GM18909 (cell line): ENCODE data around the gene HNF4A.

Experiments used
- ATAC-seq: cut with Tn5 transposase; IDR thresholded peaks from one replicate; pipeline ENCODE4 v1.9.1; 2021; ENCODE audit warnings: mild to moderate bottlenecking; ENCODE audit not compliant: unreplicated experiment, poor library complexity

HNF4A gene

DNA sequence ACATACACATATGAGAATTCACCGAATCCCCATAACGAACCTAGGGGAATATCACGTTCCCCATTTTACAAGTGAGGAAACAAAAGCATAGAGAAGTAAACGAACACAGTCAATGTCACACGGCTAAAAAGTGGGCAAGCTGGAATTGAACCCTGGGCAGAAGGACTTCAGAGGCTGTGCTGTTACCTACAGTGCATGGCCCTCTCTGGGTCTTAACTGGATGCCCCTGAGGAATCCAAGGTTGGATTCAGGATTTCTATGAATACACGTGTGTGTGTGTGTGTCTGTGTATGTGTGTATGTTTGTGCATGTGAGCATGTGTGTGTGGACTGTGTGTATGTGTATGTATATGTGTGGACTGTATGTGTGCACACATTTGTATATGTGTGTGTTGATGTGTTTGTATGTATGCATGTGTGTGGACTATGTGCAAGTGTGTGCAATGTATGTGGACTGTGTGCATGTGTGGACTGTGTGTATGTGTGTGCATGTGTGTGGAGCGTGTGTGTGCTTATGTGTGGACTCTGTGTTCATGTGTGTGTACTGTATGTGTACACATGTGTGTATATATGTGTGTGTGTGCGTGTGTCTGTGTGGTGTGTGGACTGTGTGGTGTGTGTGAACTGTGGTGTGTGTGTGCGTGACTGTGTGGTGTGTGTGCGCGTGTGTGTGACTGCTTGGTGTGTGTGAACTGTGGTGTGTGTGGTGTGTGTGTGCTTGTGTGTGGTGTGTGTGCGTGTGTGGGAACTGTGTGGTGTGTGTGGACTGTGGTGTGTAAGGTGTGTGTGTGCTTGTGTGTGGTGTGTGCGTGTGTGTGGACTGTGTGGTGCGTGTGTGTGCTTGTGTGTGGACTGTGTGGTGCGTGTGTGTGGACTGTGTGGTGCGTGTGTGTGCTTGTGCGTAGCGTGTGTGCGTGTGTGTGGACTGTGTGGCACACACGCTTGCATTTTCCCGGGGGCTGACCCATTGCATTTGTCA is 49.0 kb downstream of the HNF4A start:
- no peak for ATAC-seq

DNA sequence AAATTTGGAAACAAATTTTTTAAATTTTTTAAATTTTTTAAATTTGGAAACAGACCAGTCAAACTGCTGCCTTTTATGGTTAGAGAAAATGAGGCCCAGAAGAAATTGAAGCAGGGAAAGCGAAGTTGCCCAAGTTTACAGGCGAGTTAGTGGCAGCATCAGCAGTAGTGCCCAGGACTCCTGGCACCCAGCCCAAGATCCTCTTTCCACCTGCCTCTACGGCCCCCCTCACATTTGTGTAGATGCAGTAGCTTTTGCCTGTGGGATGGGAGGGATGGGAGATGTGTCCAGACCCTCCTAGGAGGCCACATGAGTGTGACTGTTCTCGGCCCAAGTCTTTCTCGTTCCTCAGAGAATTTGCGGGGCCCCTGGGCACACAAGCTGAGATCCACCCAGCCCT is 49.8 kb downstream of the HNF4A start:
- no peak for ATAC-seq

DNA sequence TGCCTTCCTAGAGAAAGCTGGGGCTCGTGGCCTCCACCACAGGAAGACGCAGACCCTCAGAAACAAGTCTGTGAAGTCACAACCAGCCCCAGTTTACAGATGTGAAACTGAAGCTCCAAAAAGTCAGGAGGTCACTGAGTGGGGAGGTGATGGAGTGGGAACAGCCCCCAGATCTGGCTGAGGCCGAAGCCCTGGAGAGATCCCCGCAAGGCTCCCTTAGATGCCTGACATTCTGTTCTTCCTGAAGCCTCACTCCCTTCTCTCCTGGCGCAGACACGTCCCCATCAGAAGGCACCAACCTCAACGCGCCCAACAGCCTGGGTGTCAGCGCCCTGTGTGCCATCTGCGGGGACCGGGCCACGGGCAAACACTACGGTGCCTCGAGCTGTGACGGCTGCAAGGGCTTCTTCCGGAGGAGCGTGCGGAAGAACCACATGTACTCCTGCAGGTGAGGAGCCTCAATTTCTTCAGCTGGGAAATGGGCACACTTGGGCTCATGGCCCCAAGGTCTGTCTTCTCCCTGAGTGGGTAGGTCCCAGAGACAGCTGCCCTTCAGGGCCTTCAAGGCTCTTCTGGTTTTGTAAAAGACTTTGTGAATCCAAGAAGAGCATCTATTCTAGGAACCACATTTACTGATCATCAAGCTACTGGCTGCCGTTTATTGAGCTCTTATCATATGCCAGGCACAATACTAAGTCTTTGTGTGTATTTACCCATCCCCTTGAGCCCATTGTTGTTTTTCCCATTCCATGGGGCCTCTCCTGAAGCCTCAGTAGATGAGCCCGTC is 50.5 kb downstream of the HNF4A start:
- no peak for ATAC-seq

- no peak for ATAC-seq
Observed at GRCh38 chr20:44406572-44407137, 51.2 kb downstream of the HNF4A start.

GRCh38 chr20:44407402-44408184 is 52.1 kb downstream of the HNF4A start:
- ATAC-seq: no peak

- no peak for ATAC-seq
Observed at GRCh38 chr20:44409132-44409600, 53.7 kb downstream of the HNF4A start.

DNA sequence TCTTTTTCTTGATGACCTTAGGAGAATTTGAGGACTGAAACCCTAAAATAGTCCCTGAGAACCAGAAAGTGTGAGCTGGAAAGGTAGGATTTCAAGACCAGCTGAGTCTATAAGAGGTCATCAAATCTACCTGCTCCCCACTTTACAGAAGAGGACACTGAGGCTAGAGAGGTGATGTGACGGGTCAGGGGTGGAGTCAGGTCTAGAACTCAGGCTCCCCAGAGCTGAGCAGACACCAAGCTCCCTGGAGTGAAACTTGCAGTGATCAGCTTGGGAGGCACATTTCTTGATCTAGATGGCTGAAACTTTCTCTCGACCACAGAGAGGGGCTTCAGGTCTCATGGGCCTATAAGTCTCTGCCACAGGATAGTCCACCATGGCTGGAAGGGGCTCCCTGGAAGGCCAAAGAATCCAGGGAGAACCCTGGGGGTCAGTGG is 55.1 kb downstream of the HNF4A start:
- no peak for ATAC-seq

- ATAC-seq: no peak
Observed at GRCh38 chr20:44411020-44411756, 55.7 kb downstream of the HNF4A start.

DNA sequence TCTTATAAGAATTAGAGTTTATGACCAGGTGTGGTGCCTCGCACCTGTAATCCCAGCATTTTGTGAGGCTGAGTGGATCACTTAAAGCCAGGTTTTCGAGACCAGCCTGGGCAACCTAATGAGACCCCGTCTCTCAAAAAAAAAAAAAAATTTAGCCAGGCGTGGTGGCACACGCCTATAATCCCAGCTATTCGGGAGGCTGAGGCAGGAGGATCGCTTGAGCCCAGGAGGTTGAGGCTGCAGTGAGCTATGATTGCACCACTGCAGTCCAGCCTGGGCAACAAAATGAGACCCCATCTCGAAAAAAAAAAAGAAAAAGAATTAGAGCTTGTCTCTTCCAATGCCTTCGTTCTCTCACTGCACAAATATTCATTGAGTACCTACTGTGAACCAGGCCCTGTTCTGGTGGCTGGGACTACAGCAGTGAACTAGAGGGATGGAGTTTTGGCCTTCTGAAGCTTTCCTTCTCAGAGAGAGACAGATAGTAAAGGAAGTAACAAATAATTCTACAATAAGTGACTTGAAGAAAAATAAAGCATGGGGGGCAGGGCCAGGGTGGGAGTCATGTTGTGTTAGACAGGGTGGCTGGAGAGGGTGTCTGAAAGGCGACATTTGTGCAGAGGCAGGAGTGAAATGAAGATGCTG is 56.4 kb downstream of the HNF4A start:
- no peak for ATAC-seq

GRCh38 chr20:44412402-44413144 is 57.1 kb downstream of the HNF4A start:
- no peak for ATAC-seq

DNA sequence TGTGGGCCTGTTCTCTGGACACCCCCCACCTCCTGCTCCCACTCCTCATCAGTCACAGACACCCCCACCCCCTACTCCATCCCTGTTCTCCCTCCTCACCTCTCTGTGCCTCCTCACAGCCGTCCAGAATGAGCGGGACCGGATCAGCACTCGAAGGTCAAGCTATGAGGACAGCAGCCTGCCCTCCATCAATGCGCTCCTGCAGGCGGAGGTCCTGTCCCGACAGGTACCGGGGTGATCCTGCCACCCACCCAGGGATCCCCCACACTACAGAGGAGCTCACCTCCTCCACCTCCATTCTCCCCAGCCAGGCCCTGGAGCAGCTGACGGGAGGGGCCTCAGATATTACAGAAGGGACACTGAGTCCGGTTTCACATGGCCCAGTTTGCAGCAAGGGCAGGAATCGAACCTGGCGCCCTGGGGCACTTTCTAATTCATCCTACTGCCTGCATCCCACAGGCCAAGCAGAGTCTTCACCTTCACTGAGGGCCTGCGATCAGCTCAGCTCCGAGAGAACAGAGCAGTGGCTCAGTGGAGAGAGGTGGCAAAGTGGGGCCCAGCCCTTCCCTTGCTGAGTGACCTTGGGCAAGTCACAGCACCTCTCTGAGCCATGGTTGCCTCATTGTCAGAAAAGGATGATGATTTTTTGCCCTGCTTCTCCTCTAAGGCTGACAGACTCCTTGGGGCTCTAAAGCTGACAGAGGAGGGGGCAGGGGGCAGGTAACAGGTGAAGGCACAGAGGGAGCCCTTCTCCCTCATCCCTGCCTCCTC is 58.3 kb downstream of the HNF4A start:
- ATAC-seq: no peak

DNA sequence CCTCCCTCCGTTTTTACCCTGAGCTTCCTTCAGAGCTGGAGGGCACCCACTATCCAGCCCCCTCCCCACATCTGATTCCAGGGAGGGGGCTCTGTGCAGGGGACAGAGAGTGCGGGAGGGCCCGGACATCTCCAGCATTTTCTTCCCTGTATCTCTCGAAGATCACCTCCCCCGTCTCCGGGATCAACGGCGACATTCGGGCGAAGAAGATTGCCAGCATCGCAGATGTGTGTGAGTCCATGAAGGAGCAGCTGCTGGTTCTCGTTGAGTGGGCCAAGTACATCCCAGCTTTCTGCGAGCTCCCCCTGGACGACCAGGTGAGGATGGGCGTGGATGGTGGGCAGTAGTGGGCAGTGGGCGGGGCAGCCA is 58.8 kb downstream of the HNF4A start:
- no peak for ATAC-seq

GRCh38 chr20:44414808-44415207 is 59.3 kb downstream of the HNF4A start:
- no peak for ATAC-seq

- no peak for ATAC-seq
Observed at GRCh38 chr20:44415833-44416715, 60.6 kb downstream of the HNF4A start.

- no peak for ATAC-seq
Observed at GRCh38 chr20:44418069-44418905, 62.8 kb downstream of the HNF4A start.
